T-cell (primary cell): Measurements from ENCODE around the gene DPP10. TPM values are rescaled to one million over a fixed set of nuclear protein-coding genes. Genes with fewer than 3 reads are reported as not detected.

ENCODE experiments used
- ATAC-seq, 4 experiments: fragments of 200-7000 bp in 3 of 4; fragments of 150-1000 bp in 1 of 4; cut with Tn5 transposase; replicated peaks in 1 of 4; 1 replicate in 3 of 4; 2 replicates in 1 of 4; pipeline ENCODE4 v1.10.0; 2021; ENCODE audit warnings: moderate library complexity in 3 of 4, mild to moderate bottlenecking in 2 of 4, moderate number of reproducible peaks in 1 of 4
- CTCF ChIA-PET, 2 donors: fragments of 300-600 bp; sonication (Branson Sonifier 250); formaldehyde crosslinking; loops; one replicate each; lab custom pipeline; 2022; ENCODE audit warnings: antibody characterized with exemption in 2 of 2; lab: Charles Lee
- POLR2A ChIA-PET, 2 donors: fragments of 300-600 bp; sonication (Branson Sonifier 250); formaldehyde crosslinking; loops; one replicate each; lab custom pipeline; 2022; ENCODE audit warnings: antibody characterized with exemption in 2 of 2; lab: Charles Lee
- DNase-seq, 35 experiments: peaks; one replicate each; pipeline versions ENCODE4 v3.0.0 to v3.0.0-alpha.2; 2013 to 2023
- H3K27ac ChIP-seq: one replicate; pipeline ENCODE4 v1.5.1; 2013; ENCODE audit warnings: low read length
- H3K27me3 ChIP-seq, 2 experiments: replicated peaks in 1 of 2; 1 replicate in 1 of 2; 2 replicates in 1 of 2; pipeline versions ENCODE4 v1.6.1 to v1.7.0; 2013; ENCODE audit warnings: low read length in 1 of 2, mixed read lengths in 1 of 2; ENCODE audit not compliant: control insufficient read depth in 2 of 2, insufficient read depth in 2 of 2; ENCODE audit errors: extremely low read depth in 1 of 2
- H3K36me3 ChIP-seq, 2 donors: 1 replicate in 1 of 2; 2 replicates in 1 of 2; pipeline versions ENCODE4 v1.6.1 to v1.7.0; 2013; ENCODE audit warnings: low read length in 1 of 2; ENCODE audit not compliant: control insufficient read depth in 2 of 2, insufficient read depth in 1 of 2; ENCODE audit errors: extremely low read depth in 1 of 2
- H3K4me1 ChIP-seq, 2 experiments: 1 replicate in 1 of 2; 2 replicates in 1 of 2; pipeline versions ENCODE4 v1.6.1 to v1.7.0; 2013; ENCODE audit warnings: low read length in 2 of 2, mixed read lengths in 1 of 2; ENCODE audit not compliant: insufficient read depth in 2 of 2, control insufficient read depth in 1 of 2; ENCODE audit errors: extremely low read depth in 1 of 2
- H3K4me3 ChIP-seq, 2 donors: 1 replicate in 1 of 2; 2 replicates in 1 of 2; pipeline versions ENCODE4 v1.5.1 to v1.7.0; 2013; ENCODE audit warnings: mild to moderate bottlenecking in 2 of 2, low read length in 1 of 2, moderate library complexity in 1 of 2; ENCODE audit not compliant: control insufficient read depth in 1 of 2; ENCODE audit errors: extremely low read depth in 1 of 2
- H3K9me3 ChIP-seq: 2 replicates; pipeline ENCODE4 v1.7.0; 2013
- H3K27ac Mint-ChIP-seq, 2 donors: one replicate each; pipeline ENCODE4 v1.8.0; 2020 to 2021; ENCODE audit warnings: mild to moderate bottlenecking in 2 of 2, mixed read lengths in 2 of 2
- H3K27me3 Mint-ChIP-seq, 2 donors: one replicate each; pipeline ENCODE4 v1.8.0; 2021 to 2022; ENCODE audit warnings: mixed read lengths in 2 of 2
- H3K36me3 Mint-ChIP-seq: one replicate; pipeline ENCODE4 v1.8.0; 2021; ENCODE audit warnings: mixed read lengths
- H3K4me1 Mint-ChIP-seq, 3 donors: one replicate each; pipeline ENCODE4 v1.8.0; 2020 to 2022; ENCODE audit warnings: mixed read lengths in 3 of 3, mild to moderate bottlenecking in 1 of 3
- H3K4me3 Mint-ChIP-seq, 3 donors: one replicate each; pipeline ENCODE4 v1.8.0; 2020 to 2022; ENCODE audit warnings: mild to moderate bottlenecking in 3 of 3, mixed read lengths in 3 of 3, moderate library complexity in 3 of 3
- H3K9me3 Mint-ChIP-seq, 3 donors: one replicate each; pipeline ENCODE4 v1.8.0; 2020 to 2022; ENCODE audit warnings: mixed read lengths in 3 of 3
- WGBS: methylation state at CpG from one replicate; pipeline ENCODE4 v1.1.5; 2013; ENCODE audit warnings: missing lambda C conversion rate; ENCODE audit not compliant: insufficient coverage; 5-methylcytosine and 5-hydroxymethylcytosine counted together
- total RNA-seq, 35 experiments: library from RNA in 6 of 35; stranded (reverse) in 6 of 35; fragments of 120-200 nt in 1 of 35; gene quantifications; one replicate each; pipeline versions ENCODE4 v1.2.1 to v1.2.4 and lab custom pipeline; 2013 to 2026

The DPP10 gene
- total RNA-seq, 5 donors from 2014 or later (not counting 1 experiment from before 2014, with no cell fraction given): not detected

- Histone ChIP-seq H3K27ac (no peak overlapping the region), H3K4me1 (no peaks in the 10 kb centered on the region), H3K9me3 (peaks cover 2% of the 10 kb centered on the region), H3K36me3 (no peaks in the 10 kb centered on the region), H3K4me3 (no peak overlapping the region), H3K27me3 (no peaks in the 10 kb centered on the region)
- Mint-ChIP-seq H3K9me3 (peaks cover 19 to 27% (median 20%) of the 10 kb centered on the region in 3 donors), H3K4me1 (no peaks in the 10 kb centered on the region), H3K27ac (no peak overlapping the region), H3K36me3 (no peaks in the 10 kb centered on the region), H3K27me3 (no peaks in the 10 kb centered on the region), H3K4me3 (no peak overlapping the region)
- no peak for ATAC-seq
- no peak for DNase-seq
- ChIA-PET CTCF (no interaction called here), POLR2A (no interaction called here)
- no CpG with 5 or more reads among the region's 2 CpGs for WGBS
Observed at GRCh38 chr2:115569547-115569946, 1127.1 kb downstream of the DPP10 start.

- no peaks in the 10 kb centered on the region for H3K27me3 Mint-ChIP-seq
- H3K4me3 ChIP-seq: no peak overlapping the region
- DNase-seq (no peak), ATAC-seq (no peak)
- no peaks in the 10 kb centered on the region for H3K27me3 ChIP-seq
- no peaks in the 10 kb centered on the region for H3K36me3 ChIP-seq
- H3K27ac Mint-ChIP-seq: no peak overlapping the region
- no peak overlapping the region for H3K27ac ChIP-seq
- H3K36me3 Mint-ChIP-seq: no peaks in the 10 kb centered on the region
- no peaks in the 10 kb centered on the region for H3K4me1 ChIP-seq
- no peak overlapping the region for H3K4me3 Mint-ChIP-seq
- H3K4me1 Mint-ChIP-seq: no peaks in the 10 kb centered on the region
- no peaks in the 10 kb centered on the region for H3K9me3 ChIP-seq
- ChIA-PET CTCF (no interaction called here), POLR2A (no interaction called here)
- H3K9me3 Mint-ChIP-seq: peaks cover 21 to 27% (median 26%) of the 10 kb centered on the region in 3 donors
Observed at GRCh38 chr2:115572746-115573145, 1130.3 kb downstream of the DPP10 start.

- ChIA-PET POLR2A (no interaction called here), CTCF (no interaction called here)
- H3K4me3 ChIP-seq: no peak overlapping the region
- H3K27ac ChIP-seq: no peak overlapping the region
- Mint-ChIP-seq H3K36me3 (no peaks in the 10 kb centered on the region), H3K4me1 (no peaks in the 10 kb centered on the region), H3K27ac (no peak overlapping the region), H3K4me3 (no peak overlapping the region), H3K9me3 (peaks cover 18 to 24% (median 22%) of the 10 kb centered on the region in 3 donors), H3K27me3 (no peaks in the 10 kb centered on the region)
- DNase-seq (no peak), ATAC-seq (no peak)
- no peaks in the 10 kb centered on the region for H3K9me3 ChIP-seq
- no peaks in the 10 kb centered on the region for H3K27me3 ChIP-seq
- no peaks in the 10 kb centered on the region for H3K4me1 ChIP-seq
- 75% methylated on average over 4 of the region's 4 CpGs for WGBS
- H3K36me3 ChIP-seq: no peaks in the 10 kb centered on the region
Observed at GRCh38 chr2:115573756-115574155, 1131.3 kb downstream of the DPP10 start.

GRCh38 chr2:115574667-115575066, 1132.2 kb downstream of the DPP10 start:
- Histone ChIP-seq H3K27ac (no peak overlapping the region), H3K4me1 (no peaks in the 10 kb centered on the region), H3K4me3 (no peak overlapping the region), H3K27me3 (no peaks in the 10 kb centered on the region), H3K36me3 (no peaks in the 10 kb centered on the region), H3K9me3 (peaks cover 4% of the 10 kb centered on the region)
- 63% methylated on average over 5 of the region's 5 CpGs for WGBS
- ChIA-PET POLR2A (no interaction called here), CTCF (no interaction called here)
- DNase-seq (no peak), ATAC-seq (no peak)
- H3K4me1 Mint-ChIP-seq: no peaks in the 10 kb centered on the region
- H3K4me3 Mint-ChIP-seq: no peak overlapping the region
- no peak overlapping the region for H3K27ac Mint-ChIP-seq
- no peaks in the 10 kb centered on the region for H3K36me3 Mint-ChIP-seq
- H3K9me3 Mint-ChIP-seq: peaks cover 14 to 23% (median 20%) of the 10 kb centered on the region in 3 donors
- no peaks in the 10 kb centered on the region for H3K27me3 Mint-ChIP-seq

- no peaks in the 10 kb centered on the region for H3K27me3 Mint-ChIP-seq
- H3K27me3 ChIP-seq: no peaks in the 10 kb centered on the region
- no peaks in the 10 kb centered on the region for H3K36me3 Mint-ChIP-seq
- ATAC-seq: no peak
- ChIA-PET CTCF (no interaction called here), POLR2A (no interaction called here)
- H3K4me3 Mint-ChIP-seq: no peak overlapping the region
- H3K4me3 ChIP-seq: no peak overlapping the region
- no peaks in the 10 kb centered on the region for H3K4me1 Mint-ChIP-seq
- no peak for DNase-seq
- no peak overlapping the region for H3K27ac Mint-ChIP-seq
- 93% methylated on average over 4 of the region's 5 CpGs for WGBS
- peaks cover 4% of the 10 kb centered on the region for H3K9me3 ChIP-seq
- peaks cover 5 to 31% (median 11%) of the 10 kb centered on the region in 3 donors for H3K9me3 Mint-ChIP-seq
- no peaks in the 10 kb centered on the region for H3K36me3 ChIP-seq
- H3K4me1 ChIP-seq: no peaks in the 10 kb centered on the region
- no peak overlapping the region for H3K27ac ChIP-seq
Observed at GRCh38 chr2:115580784-115581183, 1138.3 kb downstream of the DPP10 start.

- H3K4me3 Mint-ChIP-seq: no peak overlapping the region
- H3K9me3 ChIP-seq: no peaks in the 10 kb centered on the region
- POLR2A ChIA-PET: no interaction called here
- DNase-seq (no peak), ATAC-seq (no peak)
- H3K27ac ChIP-seq: no peak overlapping the region
- no peaks in the 10 kb centered on the region for H3K27me3 Mint-ChIP-seq
- no peaks in the 10 kb centered on the region for H3K27me3 ChIP-seq
- no peak overlapping the region for H3K4me3 ChIP-seq
- H3K27ac Mint-ChIP-seq: no peak overlapping the region
- no peaks in the 10 kb centered on the region for H3K36me3 ChIP-seq
- WGBS: 83% methylated on average over 2 of the region's 2 CpGs
- H3K4me1 Mint-ChIP-seq: no peaks in the 10 kb centered on the region
- H3K4me1 ChIP-seq: no peaks in the 10 kb centered on the region
- CTCF ChIA-PET: no interaction called here
- H3K36me3 Mint-ChIP-seq: no peaks in the 10 kb centered on the region
- peaks cover 8 to 31% (median 18%) of the 10 kb centered on the region in 3 donors for H3K9me3 Mint-ChIP-seq
Observed at GRCh38 chr2:115584507-115584906, 1142.1 kb downstream of the DPP10 start.
